HEK293T (cell line): ENCODE results near the gene SLX4IP.
A peak's percentile ranks its signal among the peaks of the same experiment; 100 is the strongest.

ENCODE experiments used
- CTCF ChIA-PET: fragments of 350-600 bp; formaldehyde crosslinking; extraction: SDS; loops from one replicate; lab custom pipeline; 2021; ENCODE audit warnings: antibody characterized with exemption, inconsistent platforms; lab: Yijun Ruan, JAX
- POLR2A ChIA-PET: fragments of 350-600 bp; formaldehyde crosslinking; extraction: SDS; loops from one replicate; lab custom pipeline; 2020; ENCODE audit warnings: antibody characterized with exemption, inconsistent platforms; lab: Yijun Ruan, JAX
- DNase-seq: peaks from one replicate; pipeline ENCODE4 v3.0.0; 2012; ENCODE audit warnings: mixed read lengths; ENCODE audit errors: extremely low spot score
- ARNT ChIP-seq: fragments of 450-650 bp; IDR thresholded peaks from 2 replicates; pipeline ENCODE4 v1.6.1; 2017; ENCODE audit warnings: mild to moderate bottlenecking
- BHLHE40 ChIP-seq: fragments of 450-650 bp; IDR thresholded peaks from 2 replicates; pipeline ENCODE4 v1.6.1; 2016; ENCODE audit warnings: mild to moderate bottlenecking, moderate library complexity, borderline replicate concordance
- CTBP1 ChIP-seq: fragments of 450-650 bp; IDR thresholded peaks from 2 replicates; pipeline ENCODE4 v1.6.1; 2016; ENCODE audit warnings: borderline replicate concordance
- ELF4 ChIP-seq: fragments of 450-650 bp; IDR thresholded peaks from 2 replicates; pipeline ENCODE4 v1.6.1; 2017; ENCODE audit warnings: antibody characterized with exemption
- FOXA1 ChIP-seq: fragments of 450-650 bp; IDR thresholded peaks from 2 replicates; pipeline ENCODE4 v1.6.1; 2016; ENCODE audit warnings: mild to moderate bottlenecking
- FOXK2 ChIP-seq: fragments of 450-650 bp; IDR thresholded peaks from 2 replicates; pipeline ENCODE4 v1.6.1; 2016; ENCODE audit warnings: mild to moderate bottlenecking
- FOXM1 ChIP-seq: fragments of 450-650 bp; IDR thresholded peaks from 2 replicates; pipeline ENCODE4 v1.6.1; 2017; ENCODE audit warnings: mild to moderate bottlenecking, borderline replicate concordance
- HDGF ChIP-seq: fragments of 450-650 bp; IDR thresholded peaks from 2 replicates; pipeline ENCODE4 v1.6.1; 2017; ENCODE audit warnings: antibody characterized with exemption, borderline replicate concordance
- L3MBTL2 ChIP-seq: fragments of 450-650 bp; conservative IDR thresholded peaks from 2 replicates; pipeline ENCODE4 v1.6.1; 2016; ENCODE audit warnings: mild to moderate bottlenecking
- LEF1 ChIP-seq: fragments of 450-650 bp; IDR thresholded peaks from 2 replicates; pipeline ENCODE4 v1.6.1; 2017; ENCODE audit warnings: mild to moderate bottlenecking, borderline replicate concordance
- NFRKB ChIP-seq: fragments of 450-650 bp; IDR thresholded peaks from 2 replicates; pipeline ENCODE4 v1.6.1; 2016; ENCODE audit warnings: mild to moderate bottlenecking, moderate library complexity
- SP1 ChIP-seq: fragments of 450-650 bp; IDR thresholded peaks from 2 replicates; pipeline ENCODE4 v1.6.1; 2017
- SUZ12 ChIP-seq: fragments of 450-650 bp; IDR thresholded peaks from 2 replicates; pipeline ENCODE4 v1.6.1; 2016; ENCODE audit warnings: mild to moderate bottlenecking
- TARDBP ChIP-seq: fragments of 450-650 bp; IDR thresholded peaks from 2 replicates; pipeline ENCODE4 v1.6.1; 2016
- ZNF384 ChIP-seq: fragments of 450-650 bp; IDR thresholded peaks from 2 replicates; pipeline ENCODE4 v1.6.1; 2016
- TF ChIP-seq, protein P1 (sequence below): fragments of 450-650 bp; IDR thresholded peaks from 2 replicates; pipeline ENCODE4 v1.6.1; 2016

SLX4IP gene

DNA sequence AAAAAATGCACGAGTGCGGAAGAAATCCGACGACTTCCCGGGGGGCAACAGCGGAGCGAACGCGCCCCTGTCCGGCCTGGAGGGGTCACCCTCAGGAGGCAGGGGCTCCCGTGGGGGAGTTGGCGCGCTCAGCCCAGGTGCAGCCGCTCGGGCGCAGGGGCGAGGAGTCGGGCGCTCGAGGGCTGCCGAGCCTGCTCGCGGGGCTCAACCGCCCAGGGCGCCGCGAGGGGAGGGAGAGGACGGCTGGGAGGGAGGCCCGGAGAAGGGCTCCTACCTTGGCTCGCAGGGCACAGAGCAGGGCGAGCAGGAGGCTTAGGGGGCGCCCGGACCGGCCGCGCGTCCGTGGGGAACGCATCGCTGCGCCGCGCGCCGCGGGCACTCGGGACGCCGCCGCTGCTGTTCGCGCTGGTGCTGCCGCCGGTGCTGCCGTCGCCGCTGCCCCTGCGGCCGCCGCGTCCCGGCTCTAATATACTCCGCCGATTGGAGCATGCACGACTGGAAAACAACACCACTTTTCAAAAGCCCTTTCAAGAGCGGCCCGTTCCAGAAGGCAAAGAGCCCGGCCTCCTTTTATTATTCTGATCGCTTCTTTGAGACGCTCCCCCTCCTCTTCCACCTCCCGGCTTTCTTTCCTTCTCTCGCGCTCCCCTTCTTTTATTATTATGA is 238.2 kb downstream of the SLX4IP start:
- CTCF ChIA-PET = no interaction called here
- TF ChIP-seq LEF1 (no peak), FOXK2 (no peak), L3MBTL2 (peak; percentile 56; the same call in 1 of the 2 replicates)
- DNase-seq = peak; percentile 44
- POLR2A ChIA-PET = interaction anchor here (0.9 kb wide), 1 partner anchor 43 kb away, joined by 3 read pairs; no protein-coding TSS in a partner anchor

DNA sequence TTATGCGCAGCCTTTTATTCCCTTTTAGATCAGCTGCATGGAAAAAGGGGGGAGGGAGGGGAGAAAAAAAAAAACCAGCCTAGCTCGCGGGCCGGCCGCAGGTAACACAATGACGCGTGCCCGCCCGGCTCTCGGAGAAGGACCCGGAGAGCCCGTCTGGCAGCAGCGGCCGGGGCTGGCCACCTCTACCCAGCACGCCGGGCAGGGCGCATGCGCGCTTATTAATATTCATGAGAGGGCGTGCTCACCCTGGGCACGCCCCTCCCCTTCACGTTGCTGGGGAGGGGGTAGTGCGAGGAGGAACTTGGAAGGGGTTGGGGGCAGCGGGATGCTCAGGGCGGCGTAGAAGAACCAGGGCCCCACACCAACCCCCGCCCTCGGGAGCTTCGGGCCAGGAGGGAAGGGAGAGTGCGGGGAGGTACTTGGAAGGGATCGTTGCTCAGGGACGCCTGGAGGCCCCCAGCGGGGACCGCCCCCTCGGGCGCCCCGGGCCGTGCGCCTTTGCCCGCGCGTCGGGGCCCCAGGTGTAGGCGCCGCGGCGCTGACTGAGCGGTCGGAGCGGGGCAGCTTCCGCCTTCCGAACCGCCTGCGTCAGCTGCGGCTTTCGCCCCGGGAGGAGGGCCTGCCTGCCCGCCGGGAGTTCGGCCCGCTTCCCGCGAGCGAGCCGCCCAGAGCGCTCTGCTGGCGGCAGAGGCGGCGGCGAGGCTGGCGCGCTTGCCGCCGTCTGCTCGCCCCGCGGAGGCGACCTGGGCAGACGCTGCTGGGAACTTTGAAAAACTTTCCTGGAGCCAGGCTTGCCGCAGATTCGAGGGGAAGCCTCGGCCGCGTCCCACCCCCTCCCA is 239.0 kb downstream of the SLX4IP start, which contains the start of gene JAG1:
JAG1 (minus strand) TSS at position 158 of the 842 bp plus-strand sequence. CDS start 469 bp downstream, outside the sequence.
- peak; percentile 96 for DNase-seq
- POLR2A ChIA-PET = interaction anchor here (0.9 kb wide), 2 partner anchors 42 to 75 kb away, joined by 3 read pairs; no protein-coding TSS in a partner anchor
- CTCF ChIA-PET = no interaction called here
- no peak for TF ChIP-seq ZNF384
- TF ChIP-seq, protein P1, sequence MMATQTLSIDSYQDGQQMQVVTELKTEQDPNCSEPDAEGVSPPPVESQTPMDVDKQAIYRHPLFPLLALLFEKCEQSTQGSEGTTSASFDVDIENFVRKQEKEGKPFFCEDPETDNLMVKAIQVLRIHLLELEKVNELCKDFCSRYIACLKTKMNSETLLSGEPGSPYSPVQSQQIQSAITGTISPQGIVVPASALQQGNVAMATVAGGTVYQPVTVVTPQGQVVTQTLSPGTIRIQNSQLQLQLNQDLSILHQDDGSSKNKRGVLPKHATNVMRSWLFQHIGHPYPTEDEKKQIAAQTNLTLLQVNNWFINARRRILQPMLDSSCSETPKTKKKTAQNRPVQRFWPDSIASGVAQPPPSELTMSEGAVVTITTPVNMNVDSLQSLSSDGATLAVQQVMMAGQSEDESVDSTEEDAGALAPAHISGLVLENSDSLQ = no peak
- TF ChIP-seq TARDBP = no peak
- TF ChIP-seq SP1 = no peak
- no peak for TF ChIP-seq BHLHE40
- TF ChIP-seq HDGF = no peak
- TF ChIP-seq NFRKB = no peak
- no peak for TF ChIP-seq ARNT
- TF ChIP-seq FOXK2 = no peak
- no peak for TF ChIP-seq FOXM1
- TF ChIP-seq CTBP1 = no peak
- no peak for TF ChIP-seq LEF1

DNA sequence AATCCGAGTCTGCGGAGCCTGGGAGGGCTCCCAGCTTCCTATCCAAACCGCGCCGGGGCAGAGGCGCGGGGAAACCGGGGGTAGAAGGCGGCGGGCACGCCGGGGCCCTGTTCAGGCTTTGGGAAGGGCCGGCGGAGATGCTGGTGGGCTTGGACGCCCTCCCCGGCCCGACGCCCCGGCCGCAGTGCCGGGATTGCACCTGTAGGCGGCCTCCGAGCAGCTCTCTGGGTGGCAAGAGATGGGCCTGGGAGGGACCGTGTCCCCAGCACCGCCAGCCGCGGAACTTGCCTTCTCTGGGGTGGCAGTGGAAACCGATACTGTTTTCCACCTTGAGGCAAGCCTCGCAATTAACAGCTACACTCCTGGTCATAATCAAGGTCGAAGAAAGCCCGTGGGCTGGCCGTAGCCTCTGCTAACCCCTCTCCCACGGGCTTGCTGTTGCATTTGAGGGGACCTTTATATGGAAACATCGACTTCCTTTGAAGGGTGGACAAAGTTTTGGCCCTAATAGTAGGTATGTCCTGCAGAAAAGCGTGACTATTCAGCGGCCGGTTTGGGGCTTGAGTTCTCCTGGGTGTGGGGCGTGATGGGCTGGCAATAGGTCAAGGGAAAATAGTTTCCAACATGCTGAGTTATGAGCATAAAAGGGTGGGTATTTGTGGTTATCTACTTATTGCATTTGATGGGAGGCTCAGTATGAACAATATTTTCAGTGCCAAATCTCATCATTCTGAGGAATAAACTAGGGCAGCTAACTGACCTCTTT is 239.8 kb downstream of the SLX4IP start:
- CTCF ChIA-PET = no interaction called here
- POLR2A ChIA-PET = interaction anchor here (0.9 kb wide), 1 partner anchor 74 kb away, joined by 3 read pairs; no protein-coding TSS in a partner anchor
- TF ChIP-seq, protein P1 = no peak
- no peak for TF ChIP-seq NFRKB
- no peak for TF ChIP-seq FOXK2
- TF ChIP-seq SP1 = no peak
- DNase-seq = peak; percentile 82

DNA sequence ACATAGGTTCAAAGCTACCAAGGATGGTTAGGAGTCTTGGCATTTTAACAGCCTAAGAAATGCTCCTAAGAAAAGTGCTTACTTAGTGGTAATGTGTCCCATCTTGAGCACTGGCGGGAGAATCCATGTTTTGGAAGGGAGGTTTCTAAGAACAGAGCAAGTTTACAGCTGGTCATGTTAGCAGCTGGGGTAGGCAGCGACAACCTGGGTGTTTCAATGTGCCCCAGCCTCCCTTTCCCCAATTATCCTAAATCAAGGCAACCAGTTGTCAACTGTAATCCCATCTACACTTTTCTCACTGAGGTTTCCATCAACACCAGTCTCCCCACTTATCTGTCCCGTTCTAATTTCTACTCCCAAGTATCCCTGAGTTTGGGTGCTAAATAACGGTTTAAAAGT is 240.3 kb downstream of the SLX4IP start:
- no peak for TF ChIP-seq TARDBP
- TF ChIP-seq FOXA1 = no peak
- no peak for TF ChIP-seq SUZ12
- TF ChIP-seq FOXK2 = no peak
- TF ChIP-seq, protein P1 = no peak
- TF ChIP-seq ZNF384 = no peak
- no peak for TF ChIP-seq ARNT
- TF ChIP-seq BHLHE40 = no peak
- TF ChIP-seq CTBP1 = no peak
- TF ChIP-seq L3MBTL2 = no peak
- ChIA-PET CTCF (no interaction called here), POLR2A (no interaction called here)
- DNase-seq = no peak

DNA sequence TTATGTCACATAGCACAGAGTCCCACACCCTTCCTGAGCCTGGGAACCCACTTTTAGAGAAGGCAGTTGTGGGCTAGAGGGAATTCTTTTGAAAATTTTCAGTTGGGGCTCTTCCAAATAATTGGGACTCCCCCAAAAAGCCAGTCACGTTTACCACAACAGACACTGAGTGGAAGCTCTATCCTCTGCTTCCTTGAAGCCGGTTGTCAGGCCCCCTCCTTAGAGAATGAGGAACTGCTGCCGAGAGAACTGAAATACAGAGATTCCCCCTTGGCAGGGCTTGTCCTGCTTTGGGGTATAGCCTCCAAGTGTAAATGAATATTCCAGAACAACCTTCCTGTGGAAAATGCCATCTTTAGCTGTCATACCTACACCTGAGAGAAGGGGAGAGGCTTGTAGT is 241.4 kb downstream of the SLX4IP start:
- ChIA-PET POLR2A (no interaction called here), CTCF (no interaction called here)
- DNase-seq = no peak
- TF ChIP-seq SP1 = no peak
- TF ChIP-seq ELF4 = no peak
- TF ChIP-seq ZNF384 = no peak
- no peak for TF ChIP-seq LEF1
- no peak for TF ChIP-seq CTBP1
- no peak for TF ChIP-seq ARNT
- no peak for TF ChIP-seq FOXM1
- no peak for TF ChIP-seq SUZ12
- no peak for TF ChIP-seq FOXA1
